Measurements from ENCODE around the gene ZSWIM8. TPM values are rescaled to one million over a fixed set of nuclear protein-coding genes. Genes with fewer than 3 reads are reported as not detected.

ZSWIM8 gene
- total RNA-seq, 1 donor from 2014 or later: 131 TPM

DNA sequence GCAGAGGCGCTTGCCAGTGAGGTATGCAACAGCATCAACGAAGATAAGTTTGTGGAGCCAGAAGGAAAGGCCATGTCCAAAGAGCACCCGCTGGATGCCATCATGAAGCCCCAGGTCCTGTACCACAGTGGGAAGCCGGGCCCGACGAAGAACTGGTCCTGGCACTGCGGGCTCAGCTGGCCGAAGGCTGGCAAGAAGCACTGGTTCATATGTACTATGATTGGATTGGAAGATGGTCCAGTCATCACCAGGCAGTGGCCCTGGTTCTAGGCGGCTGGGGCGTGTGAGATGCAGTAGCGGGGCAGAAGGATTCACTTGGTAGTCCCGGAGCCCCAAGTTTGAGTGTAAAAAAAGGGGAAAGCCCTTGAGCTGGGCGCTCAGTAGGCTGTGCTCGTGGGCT lies 22.1 kb downstream of the ZSWIM8 start:
- Mint-ChIP-seq H3K4me1 (peaks cover 4% of the 10 kb centered on the region), H3K27ac (no peak overlapping the region), H3K4me3 (no peak overlapping the region), H3K36me3 (peaks cover 35% of the 10 kb centered on the region), H3K27me3 (ENCODE audit: low read depth) (no peaks in the 10 kb centered on the region), H3K9me3 (no peaks in the 10 kb centered on the region)
- no peak for DNase-seq (ENCODE audit: low spot score in 2 of 2, unreplicated experiment in 2 of 2)
- TF ChIP-seq, protein P1, sequence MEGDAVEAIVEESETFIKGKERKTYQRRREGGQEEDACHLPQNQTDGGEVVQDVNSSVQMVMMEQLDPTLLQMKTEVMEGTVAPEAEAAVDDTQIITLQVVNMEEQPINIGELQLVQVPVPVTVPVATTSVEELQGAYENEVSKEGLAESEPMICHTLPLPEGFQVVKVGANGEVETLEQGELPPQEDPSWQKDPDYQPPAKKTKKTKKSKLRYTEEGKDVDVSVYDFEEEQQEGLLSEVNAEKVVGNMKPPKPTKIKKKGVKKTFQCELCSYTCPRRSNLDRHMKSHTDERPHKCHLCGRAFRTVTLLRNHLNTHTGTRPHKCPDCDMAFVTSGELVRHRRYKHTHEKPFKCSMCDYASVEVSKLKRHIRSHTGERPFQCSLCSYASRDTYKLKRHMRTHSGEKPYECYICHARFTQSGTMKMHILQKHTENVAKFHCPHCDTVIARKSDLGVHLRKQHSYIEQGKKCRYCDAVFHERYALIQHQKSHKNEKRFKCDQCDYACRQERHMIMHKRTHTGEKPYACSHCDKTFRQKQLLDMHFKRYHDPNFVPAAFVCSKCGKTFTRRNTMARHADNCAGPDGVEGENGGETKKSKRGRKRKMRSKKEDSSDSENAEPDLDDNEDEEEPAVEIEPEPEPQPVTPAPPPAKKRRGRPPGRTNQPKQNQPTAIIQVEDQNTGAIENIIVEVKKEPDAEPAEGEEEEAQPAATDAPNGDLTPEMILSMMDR (IDR thresholded peaks at IDR 0.05; ENCODE audit: unreplicated experiment): no peak

DNA sequence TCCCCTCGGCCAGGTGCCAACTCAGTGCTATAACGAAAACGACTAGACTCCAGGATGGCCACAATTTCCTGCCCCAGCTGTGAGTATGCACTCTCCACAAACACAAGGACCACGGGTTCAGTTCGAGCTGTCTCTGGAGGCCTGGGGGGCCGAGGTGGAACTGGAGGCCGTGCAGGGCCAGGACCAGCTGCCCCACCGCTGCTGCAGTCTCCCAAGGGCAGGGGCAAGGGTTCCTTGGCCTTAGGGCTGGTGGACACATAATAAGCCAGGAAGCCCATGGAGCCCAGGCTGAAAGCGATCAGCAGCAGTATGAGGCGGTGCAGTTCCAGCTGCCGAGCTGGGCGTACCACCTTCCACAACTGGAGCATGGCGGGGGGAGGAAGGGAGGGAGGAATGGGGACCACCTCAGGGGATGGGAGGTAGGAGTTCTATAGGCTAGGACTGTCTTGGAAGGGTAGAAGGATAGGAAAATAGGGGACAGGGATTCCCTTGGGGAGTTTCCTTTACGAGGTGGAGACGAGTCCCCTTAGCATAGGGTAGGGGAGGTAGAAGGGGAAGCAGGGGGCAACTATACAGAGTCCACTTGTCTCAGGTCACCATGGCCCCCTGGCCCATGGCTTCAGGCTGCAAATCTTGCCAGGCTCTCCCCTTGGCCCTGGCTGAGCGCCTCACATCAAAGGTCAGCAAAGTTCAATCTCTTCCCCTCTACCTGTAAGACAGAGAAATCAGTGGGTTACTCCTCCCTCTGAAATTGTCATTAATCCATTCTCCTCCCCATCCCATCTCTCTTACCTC lies 22.8 kb downstream of the ZSWIM8 start:
- Mint-ChIP-seq H3K9me3 (no peaks in the 10 kb centered on the region), H3K36me3 (peaks cover 29% of the 10 kb centered on the region), H3K4me1 (peaks cover 4% of the 10 kb centered on the region), H3K27ac (no peak overlapping the region), H3K4me3 (no peak overlapping the region), H3K27me3 (ENCODE audit: low read depth) (no peaks in the 10 kb centered on the region)
- no peak for DNase-seq (ENCODE audit: low spot score in 2 of 2, unreplicated experiment in 2 of 2)
- TF ChIP-seq, protein P1 (IDR thresholded peaks at IDR 0.05; ENCODE audit: unreplicated experiment): no peak

DNA sequence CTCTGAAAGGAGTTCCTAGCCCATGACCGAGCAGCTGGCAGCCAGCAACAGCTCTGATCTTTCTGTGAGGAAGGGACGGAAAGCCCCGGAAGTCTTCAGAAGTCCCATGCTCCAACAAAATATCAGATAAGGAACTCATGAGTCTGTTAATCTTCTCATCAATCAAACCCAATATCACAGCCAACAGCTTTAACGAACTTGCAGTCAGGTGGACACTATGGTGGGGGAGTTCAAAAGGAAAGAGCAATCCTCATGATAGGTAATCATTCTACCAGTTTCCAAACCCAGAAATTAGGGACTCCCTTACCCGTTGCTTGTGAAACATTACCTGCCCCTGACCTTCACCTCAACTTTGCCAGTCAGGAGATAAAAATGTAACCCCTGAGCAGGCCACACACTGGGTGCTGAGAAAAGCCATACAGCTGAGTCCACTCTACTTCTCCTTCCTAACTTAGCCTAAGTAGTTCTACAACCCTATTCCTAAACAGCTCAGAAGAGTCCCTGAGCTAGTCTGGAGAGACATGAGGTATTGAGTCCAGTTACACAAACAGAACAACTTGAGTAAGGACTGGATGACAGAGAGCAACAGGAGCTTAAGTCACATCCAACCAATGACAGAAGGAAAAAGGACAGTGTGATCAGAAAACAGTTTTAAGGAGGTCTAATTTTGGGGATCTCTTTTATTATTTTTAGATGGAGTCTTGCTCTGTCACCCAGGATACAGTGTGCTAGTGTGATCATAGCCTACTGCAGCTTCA lies 23.8 kb downstream of the ZSWIM8 start:
- no peaks in the 10 kb centered on the region for H3K27me3 Mint-ChIP-seq (ENCODE audit: low read depth)
- H3K9me3 Mint-ChIP-seq: no peaks in the 10 kb centered on the region
- TF ChIP-seq, protein P1 (IDR thresholded peaks at IDR 0.05; ENCODE audit: unreplicated experiment): no peak
- peak overlapping the region; percentile 26 for H3K4me3 Mint-ChIP-seq
- H3K4me1 Mint-ChIP-seq: peaks cover 4% of the 10 kb centered on the region
- no peak overlapping the region for H3K27ac Mint-ChIP-seq
- H3K36me3 Mint-ChIP-seq: peaks cover 29% of the 10 kb centered on the region
- no peak for DNase-seq (ENCODE audit: low spot score in 2 of 2, unreplicated experiment in 2 of 2)

DNA sequence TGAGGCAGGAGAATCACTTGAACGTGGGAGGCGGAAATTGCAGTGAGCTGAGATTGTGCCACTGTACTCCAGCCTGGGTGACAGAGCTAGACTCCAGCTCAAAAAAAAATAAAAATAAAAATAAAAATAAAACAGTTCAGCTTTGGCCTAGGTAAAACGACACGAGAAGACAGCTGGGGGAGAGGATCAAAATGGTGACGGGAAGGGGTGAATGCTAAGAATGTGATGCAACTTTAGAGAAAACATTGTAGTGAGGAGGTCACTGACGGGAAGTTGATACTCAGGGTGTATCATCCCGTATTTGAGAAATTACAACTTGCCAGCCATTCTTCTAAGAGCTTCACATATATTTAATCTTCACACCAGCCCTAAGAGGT lies 24.9 kb downstream of the ZSWIM8 start:
- Mint-ChIP-seq H3K27me3 (ENCODE audit: low read depth) (no peaks in the 10 kb centered on the region), H3K36me3 (peaks cover 28% of the 10 kb centered on the region), H3K9me3 (no peaks in the 10 kb centered on the region), H3K4me3 (peak overlapping the region; percentile 78), H3K27ac (peak overlapping the region; percentile 69), H3K4me1 (peaks cover 4% of the 10 kb centered on the region)
- TF ChIP-seq, protein P1 (IDR thresholded peaks at IDR 0.05; ENCODE audit: unreplicated experiment): no peak
- DNase-seq (ENCODE audit: low spot score in 2 of 2, unreplicated experiment in 2 of 2): no peak

DNA sequence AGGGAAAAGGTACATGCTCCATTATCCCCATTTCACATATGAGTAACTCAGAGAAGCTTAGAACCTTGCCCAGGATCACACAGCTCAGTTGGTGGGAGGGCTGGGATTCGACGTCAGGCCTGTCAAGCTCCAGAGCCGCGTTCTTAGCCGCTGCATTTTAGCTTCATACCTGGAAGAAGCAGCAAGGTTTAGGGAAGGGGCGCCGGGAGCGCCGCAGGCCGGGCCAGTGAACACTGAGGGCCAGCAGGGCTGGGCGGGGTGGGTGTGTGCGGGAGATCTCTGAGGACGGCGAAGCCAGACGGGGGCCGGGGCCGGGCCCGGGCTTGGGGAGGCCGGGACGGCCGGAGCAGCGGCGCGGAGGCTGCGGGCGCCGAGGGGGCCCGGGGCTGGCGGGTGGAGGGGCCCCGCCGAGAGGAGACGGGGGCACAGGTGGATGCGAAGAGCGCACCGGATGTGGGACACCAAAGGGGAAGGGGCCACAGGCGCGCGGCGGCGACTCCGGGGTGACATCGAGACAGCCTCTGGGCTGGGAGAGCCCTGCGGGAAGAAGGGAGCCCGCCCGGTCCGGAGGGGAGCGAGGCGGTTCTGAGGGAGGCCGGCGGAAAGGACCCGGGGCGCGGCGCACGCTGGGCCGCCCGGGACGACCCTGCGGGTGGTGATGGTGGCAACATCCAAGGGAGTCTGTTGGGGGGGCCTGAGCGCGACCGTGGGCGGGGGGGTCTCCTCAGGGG lies 25.5 kb downstream of the ZSWIM8 start:
- Mint-ChIP-seq H3K4me1 (peaks cover 4% of the 10 kb centered on the region), H3K36me3 (peaks cover 23% of the 10 kb centered on the region), H3K4me3 (peak overlapping the region; percentile 78), H3K9me3 (no peaks in the 10 kb centered on the region), H3K27me3 (ENCODE audit: low read depth) (no peaks in the 10 kb centered on the region), H3K27ac (peak overlapping the region; percentile 69)
- peak in 1 of 2 experiments; percentile 59 for DNase-seq (ENCODE audit: low spot score in 2 of 2, unreplicated experiment in 2 of 2)
- TF ChIP-seq, protein P1 (IDR thresholded peaks at IDR 0.05; ENCODE audit: unreplicated experiment): no peak

Data from mesothelial cell of epicardium (in vitro differentiated cells).